ENCODE results near the gene NRBF2.

GRCh38 chr10:63116452-63117072 is 16.6 kb upstream of the NRBF2 start:
- no peak for TF ChIP-seq EP300 (IDR thresholded peaks at IDR 0.05)
- no peak for TF ChIP-seq POLR2A (IDR thresholded peaks at IDR 0.05)
- no peak for TF ChIP-seq CTCF (IDR thresholded peaks at IDR 0.05)
- no peak for TF ChIP-seq POLR2AphosphoS5 (IDR thresholded peaks at IDR 0.05)
